Skeletal muscle satellite cell (primary cell): ENCODE data around the gene WNT3.
A peak's percentile ranks its signal among the peaks of the same experiment; 100 is the strongest.

Experiments used
- H3K27me3 ChIP-seq: 2 replicates; pipeline ENCODE4 v1.7.0; 2013; ENCODE audit warnings: low read length; ENCODE audit not compliant: control insufficient read depth, insufficient read depth
- H3K36me3 ChIP-seq: 2 replicates; pipeline ENCODE4 v1.7.0; 2013; ENCODE audit warnings: mild to moderate bottlenecking, control low read depth, low read length; ENCODE audit not compliant: insufficient read depth
- H3K4me1 ChIP-seq: 2 replicates; pipeline ENCODE4 v1.7.0; 2013; ENCODE audit warnings: low read length; ENCODE audit not compliant: control insufficient read depth, insufficient read depth
- H3K4me2 ChIP-seq: 2 replicates; pipeline ENCODE4 v1.7.0; 2013; ENCODE audit warnings: mild to moderate bottlenecking, low read length
- H3K4me3 ChIP-seq: 2 replicates; pipeline ENCODE4 v1.7.0; 2013; ENCODE audit warnings: low read length
- H3K9ac ChIP-seq: 2 replicates; pipeline ENCODE4 v1.7.0; 2013; ENCODE audit warnings: mild to moderate bottlenecking, low read depth, low read length, moderate library complexity
- H3K9me3 ChIP-seq: replicated peaks from 2 replicates; pipeline ENCODE4 v1.7.0; 2013; ENCODE audit warnings: mild to moderate bottlenecking, control low read depth, low read length

Gene WNT3

DNA sequence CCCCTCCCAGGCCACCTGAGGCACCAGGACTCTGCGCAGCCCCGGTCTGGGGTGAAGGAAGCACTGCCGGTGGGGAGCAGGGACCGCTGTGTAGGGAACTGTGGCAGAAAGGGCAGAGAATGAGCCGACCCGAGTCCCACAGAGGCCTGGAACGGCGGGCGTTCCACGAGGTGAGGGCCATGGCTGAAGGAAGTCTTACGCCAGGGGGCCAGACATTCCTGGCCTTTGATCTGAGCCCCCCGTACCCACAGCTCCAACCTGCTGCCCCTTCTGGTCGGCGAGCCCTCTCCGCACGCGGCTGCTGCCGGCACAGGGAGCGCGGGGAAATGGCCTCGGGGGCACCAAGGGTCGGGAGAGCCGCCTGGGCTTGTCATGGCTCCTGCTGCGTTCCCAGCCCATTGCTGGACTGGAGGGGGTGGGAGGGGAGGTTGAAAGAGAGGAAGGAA, 1.4 kb upstream of the WNT3 start:
- Histone ChIP-seq H3K4me1 (peaks cover 10% of the 10 kb centered on the region), H3K4me2 (no peak overlapping the region), H3K4me3 (no peak overlapping the region), H3K9me3 (no peaks in the 10 kb centered on the region), H3K36me3 (no peaks in the 10 kb centered on the region), H3K9ac (no peak overlapping the region), H3K27me3 (peaks cover 89% of the 10 kb centered on the region)

DNA sequence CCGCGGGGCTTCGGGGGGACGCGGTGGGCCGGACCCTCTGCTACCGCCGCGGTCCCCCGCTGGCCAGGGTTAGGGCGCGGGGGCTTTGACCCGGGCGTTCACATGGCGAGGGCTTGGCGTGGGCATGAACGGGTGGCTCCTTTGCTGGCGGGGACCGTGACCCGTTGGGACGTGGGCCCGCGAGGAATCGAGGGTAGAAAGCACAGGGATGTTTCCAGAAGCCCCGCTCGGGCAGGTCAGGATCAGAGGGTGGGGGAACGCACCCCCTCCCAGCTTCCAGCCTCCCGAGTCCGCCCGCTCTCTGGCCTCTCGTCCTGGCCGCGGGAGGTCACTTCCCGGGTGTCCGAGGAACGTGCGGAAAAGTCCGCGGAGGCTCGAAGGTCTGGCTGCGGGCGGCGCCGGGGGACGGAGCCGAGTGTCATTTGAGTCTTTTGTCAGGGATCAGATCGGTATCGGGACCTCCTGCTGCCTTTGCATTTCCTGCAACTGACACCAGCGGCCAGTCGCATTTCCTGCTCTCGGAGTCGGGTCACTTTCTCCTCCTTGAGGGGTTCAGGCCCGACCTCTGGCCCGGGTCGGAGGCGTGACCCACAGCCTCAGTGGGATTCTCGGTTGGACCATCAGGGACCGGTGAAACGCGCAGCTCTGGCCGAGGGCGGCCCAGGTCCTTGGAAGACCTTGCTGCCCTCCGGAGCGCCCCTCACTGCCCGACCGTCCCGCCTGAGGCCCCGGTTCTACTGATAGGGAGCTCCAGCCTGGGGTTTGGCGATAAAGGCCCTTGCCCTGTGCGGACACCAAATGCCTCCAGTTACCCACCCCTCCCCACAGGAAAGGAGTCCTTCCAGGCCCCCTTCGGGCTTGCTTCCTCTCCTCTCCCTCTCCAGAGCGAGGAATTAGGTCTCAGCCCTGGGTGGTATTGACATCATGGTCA, 702 bp upstream of the WNT3 start:
- peaks cover 91% of the 10 kb centered on the region for H3K27me3 ChIP-seq
- H3K4me1 ChIP-seq: peaks cover 10% of the 10 kb centered on the region
- peak overlapping the region; percentile 62 for H3K4me3 ChIP-seq
- no peak overlapping the region for H3K9ac ChIP-seq
- H3K4me2 ChIP-seq: peak overlapping the region; percentile 82
- no peaks in the 10 kb centered on the region for H3K9me3 ChIP-seq
- H3K36me3 ChIP-seq: no peaks in the 10 kb centered on the region

DNA sequence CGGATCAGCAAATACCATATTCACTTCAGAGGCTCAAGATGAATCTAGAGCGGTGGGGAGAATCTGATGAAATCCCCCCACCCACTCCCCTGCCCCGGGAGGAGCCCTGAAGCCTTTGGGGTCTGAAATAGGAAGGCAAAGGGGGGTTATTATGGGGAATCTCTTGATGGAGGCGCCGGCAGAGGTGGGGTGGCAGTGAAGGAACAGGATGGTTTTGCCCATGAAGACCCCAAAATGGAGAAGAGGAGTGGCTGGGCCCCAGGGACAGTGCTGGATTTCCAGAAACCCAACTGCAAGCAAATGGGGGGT, 637 bp downstream of the WNT3 start:
- Histone ChIP-seq H3K4me3 (no peak overlapping the region), H3K4me2 (no peak overlapping the region), H3K9ac (no peak overlapping the region), H3K36me3 (no peaks in the 10 kb centered on the region), H3K4me1 (peaks cover 10% of the 10 kb centered on the region), H3K27me3 (peaks cover 91% of the 10 kb centered on the region), H3K9me3 (no peaks in the 10 kb centered on the region)

DNA sequence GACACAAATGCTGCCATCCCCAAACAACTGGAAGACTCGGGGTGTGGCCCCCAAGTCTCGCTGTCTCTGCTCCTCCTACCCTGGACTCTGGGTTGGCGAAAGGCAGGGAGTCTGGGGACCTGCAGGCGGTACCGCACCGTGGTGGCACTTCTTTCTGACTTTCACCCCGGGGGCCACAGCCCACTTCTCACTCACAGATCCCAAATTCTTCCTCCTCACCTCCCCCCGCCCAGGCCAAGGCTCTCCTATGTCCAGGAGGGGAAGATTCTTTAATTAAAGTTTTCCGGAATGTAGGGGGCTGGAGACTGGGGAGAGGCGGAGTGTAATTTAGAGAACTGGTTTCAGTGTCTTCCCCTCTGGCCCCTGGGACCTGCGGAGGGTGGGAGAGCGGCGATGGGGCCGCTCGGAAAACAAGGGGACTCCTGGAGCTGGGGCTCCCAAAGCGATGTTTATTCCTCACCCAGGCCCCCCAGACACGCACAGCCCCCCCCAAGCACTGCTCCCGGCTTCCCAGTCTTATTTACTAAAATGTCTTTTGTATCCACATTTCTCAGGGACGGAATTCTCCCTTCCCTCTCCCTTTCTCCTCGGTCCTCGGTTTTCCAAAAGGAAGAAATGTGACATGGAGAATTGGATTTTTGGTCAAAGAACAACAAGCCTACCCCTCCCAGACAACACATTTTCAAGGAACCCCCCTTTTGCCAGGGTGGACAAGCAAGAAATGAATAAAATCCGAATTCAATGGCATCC, 1.2 kb downstream of the WNT3 start:
- H3K27me3 ChIP-seq: peaks cover 86% of the 10 kb centered on the region
- no peaks in the 10 kb centered on the region for H3K9me3 ChIP-seq
- H3K9ac ChIP-seq: no peak overlapping the region
- no peak overlapping the region for H3K4me2 ChIP-seq
- H3K4me3 ChIP-seq: no peak overlapping the region
- H3K36me3 ChIP-seq: no peaks in the 10 kb centered on the region
- peaks cover 10% of the 10 kb centered on the region for H3K4me1 ChIP-seq

DNA sequence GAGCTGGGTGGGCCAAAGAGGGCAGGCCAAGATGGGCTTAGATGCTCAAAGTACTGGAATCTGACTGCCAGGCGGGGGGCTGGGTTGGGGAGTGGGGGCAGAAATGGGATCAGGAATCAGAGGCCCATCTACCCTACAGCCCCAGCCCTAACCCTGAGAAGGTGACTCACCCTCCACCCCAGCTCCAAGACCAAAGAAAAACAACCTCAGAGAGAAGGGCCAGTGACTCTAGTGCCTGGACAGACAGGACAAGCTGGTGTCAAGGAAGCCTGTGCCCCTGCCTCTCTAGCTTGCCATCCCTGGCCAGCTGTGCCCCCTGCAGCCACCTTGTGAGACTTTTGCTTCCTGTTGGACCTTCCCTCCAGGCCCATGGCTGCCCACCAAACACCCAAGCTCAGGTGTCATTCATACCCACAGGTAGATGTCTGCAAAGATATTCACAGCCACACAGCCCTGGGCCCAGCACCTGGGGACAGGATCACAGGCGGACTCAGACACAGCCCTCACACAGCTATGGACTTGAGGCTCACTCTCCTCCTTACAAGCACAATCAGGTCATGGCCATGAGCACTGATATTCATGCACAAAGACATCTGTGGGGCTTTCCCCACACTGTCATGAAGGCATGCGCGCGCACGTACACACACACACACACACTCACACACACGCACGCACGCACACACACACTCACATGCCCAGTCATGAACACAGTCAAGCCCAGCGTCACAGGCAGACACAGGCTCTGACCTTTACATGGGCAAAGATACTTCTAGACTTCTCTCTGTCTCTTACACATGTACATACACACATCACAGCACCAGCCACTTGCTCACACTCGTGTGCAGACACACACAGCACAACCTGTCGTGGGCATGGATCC, 2.8 kb downstream of the WNT3 start:
- H3K4me3 ChIP-seq: no peak overlapping the region
- H3K4me2 ChIP-seq: no peak overlapping the region
- peaks cover 10% of the 10 kb centered on the region for H3K4me1 ChIP-seq
- no peaks in the 10 kb centered on the region for H3K9me3 ChIP-seq
- H3K9ac ChIP-seq: no peak overlapping the region
- H3K36me3 ChIP-seq: no peaks in the 10 kb centered on the region
- peaks cover 73% of the 10 kb centered on the region for H3K27me3 ChIP-seq

DNA sequence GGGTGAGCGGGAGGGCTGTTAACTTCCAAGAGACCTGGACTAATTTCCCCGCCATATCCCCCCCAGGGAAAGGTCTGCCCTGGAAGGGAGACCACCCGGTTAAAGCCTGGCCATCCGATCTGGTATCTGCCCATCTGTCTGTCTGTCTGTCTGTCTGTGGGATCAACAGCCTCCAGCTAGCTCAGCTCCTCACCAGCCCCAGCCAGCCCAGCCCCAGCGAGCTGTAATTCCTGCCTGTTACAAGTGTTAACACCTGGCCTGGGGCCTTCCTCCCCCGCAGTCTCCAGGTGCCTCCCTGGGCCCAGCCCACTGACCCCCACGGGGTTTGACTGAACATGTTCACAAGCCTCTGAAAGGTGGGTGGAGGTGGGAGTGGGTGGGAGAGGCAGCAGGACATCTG, 4.0 kb downstream of the WNT3 start:
- Histone ChIP-seq H3K9ac (no peak overlapping the region), H3K27me3 (peaks cover 62% of the 10 kb centered on the region), H3K4me3 (no peak overlapping the region), H3K4me1 (peaks cover 10% of the 10 kb centered on the region), H3K36me3 (no peaks in the 10 kb centered on the region), H3K4me2 (no peak overlapping the region), H3K9me3 (no peaks in the 10 kb centered on the region)

DNA sequence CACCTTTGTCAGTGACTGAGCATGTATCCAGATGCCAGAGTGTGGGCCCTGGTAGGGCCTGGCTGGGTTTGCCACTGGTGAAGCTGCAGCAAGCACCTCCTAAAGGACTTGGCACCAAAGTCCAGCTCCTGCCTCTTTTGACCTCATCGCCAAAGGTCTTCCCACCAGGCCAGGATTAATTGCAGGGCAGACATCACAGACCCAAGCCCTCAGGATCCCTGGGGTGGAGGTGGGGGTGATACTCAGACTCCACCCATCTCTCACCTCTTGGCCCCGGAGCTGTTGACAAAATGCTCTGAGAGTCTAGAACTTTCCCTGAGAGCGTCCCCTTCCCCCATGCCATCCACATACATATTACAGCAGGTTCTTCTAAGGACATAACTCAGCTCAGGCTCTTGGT, 4.6 kb downstream of the WNT3 start:
- peaks cover 59% of the 10 kb centered on the region for H3K27me3 ChIP-seq
- H3K4me1 ChIP-seq: peaks cover 6% of the 10 kb centered on the region
- H3K9me3 ChIP-seq: no peaks in the 10 kb centered on the region
- no peak overlapping the region for H3K4me3 ChIP-seq
- H3K9ac ChIP-seq: no peak overlapping the region
- H3K4me2 ChIP-seq: no peak overlapping the region
- H3K36me3 ChIP-seq: no peaks in the 10 kb centered on the region

DNA sequence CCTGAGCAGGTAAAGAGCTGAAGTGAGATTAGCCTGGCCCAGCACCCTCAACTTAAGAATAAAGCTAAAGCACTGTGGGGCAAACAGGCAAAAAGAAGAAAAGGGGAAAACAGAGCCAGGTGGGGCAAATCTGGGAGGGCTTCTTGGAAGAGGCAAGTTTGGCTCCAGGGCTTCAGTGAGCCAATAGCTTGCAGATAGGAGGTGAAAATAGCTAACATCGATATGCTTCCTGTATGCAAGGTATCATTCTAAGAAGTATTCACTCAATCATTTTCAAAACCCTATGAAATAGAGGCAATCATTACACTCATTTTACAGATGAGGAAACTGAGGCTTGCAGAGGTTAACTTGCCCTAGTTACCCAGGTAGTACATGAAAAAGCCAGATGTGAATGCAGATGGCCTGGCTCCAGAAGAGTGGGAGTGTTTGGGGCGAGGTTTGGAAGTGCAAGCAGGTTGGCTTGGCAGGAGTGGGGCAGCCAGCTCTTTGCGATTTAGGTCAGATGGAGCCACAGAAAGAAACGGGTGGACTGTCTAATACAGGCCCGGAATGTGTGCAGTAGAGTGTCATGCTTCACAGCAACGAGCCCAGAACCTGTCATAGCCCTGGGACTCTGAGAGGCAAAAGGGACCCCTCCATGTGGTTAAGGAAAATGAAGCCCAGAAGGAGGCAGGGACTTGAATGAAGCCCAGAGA, 5.7 kb downstream of the WNT3 start:
- H3K27me3 ChIP-seq: peaks cover 60% of the 10 kb centered on the region
- H3K4me1 ChIP-seq: no peaks in the 10 kb centered on the region

DNA sequence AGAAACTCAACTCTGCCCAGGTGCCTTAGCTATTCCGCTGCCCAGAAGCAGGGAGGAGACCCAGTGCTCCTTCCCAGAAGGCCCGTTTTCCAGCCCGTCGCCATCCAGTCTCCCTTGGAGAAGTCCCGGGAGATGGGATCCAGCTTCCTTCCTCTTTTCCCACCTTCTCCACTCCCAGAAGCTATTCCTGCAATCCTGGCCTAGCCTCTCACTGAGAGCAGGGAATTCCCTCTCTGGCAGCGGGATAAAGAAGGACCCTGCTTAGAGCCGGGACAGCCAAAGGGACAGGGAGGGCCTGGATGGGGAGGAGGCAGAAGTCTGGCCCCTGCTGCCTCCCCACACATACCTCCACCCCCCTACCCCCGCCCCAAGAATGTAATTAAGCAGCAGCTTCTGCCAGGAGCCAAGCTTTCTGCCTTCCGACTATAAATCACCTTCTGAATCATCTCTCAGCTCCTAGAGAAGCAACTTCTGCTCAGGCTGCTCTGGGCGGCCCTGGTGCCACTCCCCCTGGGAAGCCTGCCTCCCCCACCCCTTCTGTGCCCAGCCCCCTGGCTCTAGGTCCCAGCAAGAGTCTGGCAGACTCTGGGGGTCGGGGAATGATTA, 6.4 kb downstream of the WNT3 start:
- Histone ChIP-seq H3K9me3 (no peaks in the 10 kb centered on the region), H3K4me1 (no peaks in the 10 kb centered on the region)

More for the DNA sequence above, 5.7 kb downstream of the WNT3 start:
- Histone ChIP-seq H3K9me3 (no peaks in the 10 kb centered on the region), H3K9ac (no peak overlapping the region), H3K36me3 (no peaks in the 10 kb centered on the region), H3K4me2 (no peak overlapping the region), H3K4me3 (no peak overlapping the region)

DNA sequence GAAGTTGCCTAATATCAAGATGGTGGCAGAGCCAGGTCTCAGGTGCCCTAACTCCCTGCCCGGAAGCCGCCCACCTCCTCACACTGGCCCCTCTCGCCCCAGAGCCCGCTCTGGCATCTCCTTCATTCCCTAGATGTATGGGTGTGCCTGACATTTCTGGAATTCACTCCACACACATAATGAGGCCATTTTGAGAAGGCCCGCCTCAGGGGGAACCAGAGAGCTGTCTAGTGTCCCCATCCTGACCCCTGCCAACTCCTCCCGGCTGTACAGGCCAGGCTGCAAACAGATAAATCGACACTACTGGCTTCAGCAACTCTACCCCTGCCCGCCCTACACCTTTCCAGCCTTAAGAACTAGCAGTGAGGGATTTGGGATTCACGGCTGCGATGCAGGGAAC, 7.7 kb downstream of the WNT3 start:
- Histone ChIP-seq H3K9me3 (no peaks in the 10 kb centered on the region), H3K36me3 (no peaks in the 10 kb centered on the region), H3K4me1 (no peaks in the 10 kb centered on the region), H3K4me3 (no peak overlapping the region), H3K27me3 (peaks cover 43% of the 10 kb centered on the region), H3K4me2 (no peak overlapping the region), H3K9ac (no peak overlapping the region)

More for the DNA sequence above, 6.4 kb downstream of the WNT3 start:
- no peak overlapping the region for H3K4me2 ChIP-seq
- H3K27me3 ChIP-seq: peaks cover 54% of the 10 kb centered on the region
- H3K4me3 ChIP-seq: no peak overlapping the region
- no peaks in the 10 kb centered on the region for H3K36me3 ChIP-seq
- no peak overlapping the region for H3K9ac ChIP-seq
